Kidney (tissue), 14 donors: ENCODE data around the gene NPC1. TPM values are rescaled to one million over a fixed set of nuclear protein-coding genes. Genes with fewer than 3 reads are reported as not detected.
A peak's percentile ranks its signal among the peaks of the same experiment; 100 is the strongest.

ENCODE experiments used
- DNase-seq, 5 donors: peaks; one replicate each; pipeline ENCODE4 v3.0.0-alpha.2; 2013 to 2020
- FAIRE-seq: peaks from 2 replicates; lab custom pipeline; 2012; peaks lifted over from hg19 to GRCh38; lab: Jason Lieb, UNC
- H3K27ac ChIP-seq, 2 donors: one replicate each; pipeline ENCODE4 v1.7.0; 2013; ENCODE audit warnings: low read depth in 2 of 2, low read length in 2 of 2, inconsistent platforms in 1 of 2
- H3K27me3 ChIP-seq: one replicate; pipeline ENCODE4 v1.7.1; 2013; ENCODE audit warnings: low read length, inconsistent platforms; ENCODE audit not compliant: control insufficient read depth, insufficient read depth
- H3K36me3 ChIP-seq, 3 donors: one replicate each; pipeline versions ENCODE4 v1.7.0 to v1.7.1; 2013; ENCODE audit warnings: low read length in 3 of 3, control low read depth in 1 of 3, inconsistent platforms in 1 of 3; ENCODE audit not compliant: insufficient read depth in 3 of 3, control insufficient read depth in 2 of 3
- H3K4me1 ChIP-seq, 3 donors: one replicate each; pipeline versions ENCODE4 v1.7.0 to v1.7.1; 2013; ENCODE audit warnings: low read length in 3 of 3, inconsistent platforms in 1 of 3, low read depth in 1 of 3; ENCODE audit not compliant: control insufficient read depth in 2 of 3, insufficient read depth in 2 of 3
- H3K4me3 ChIP-seq, 3 donors: one replicate each; pipeline versions ENCODE4 v1.7.0 to v1.8.1; 2013; ENCODE audit warnings: low read length in 3 of 3, control low read depth in 1 of 3, inconsistent platforms in 1 of 3
- H3K9ac ChIP-seq, 3 donors: one replicate each; pipeline versions ENCODE4 v1.7.0 to v1.7.1; 2013; ENCODE audit warnings: low read length in 3 of 3, control low read depth in 1 of 3, inconsistent platforms in 1 of 3
- H3K9me3 ChIP-seq, 3 donors: one replicate each; pipeline versions ENCODE4 v1.7.0 to v1.7.1; 2013; ENCODE audit warnings: low read length in 3 of 3, control low read depth in 1 of 3, inconsistent platforms in 1 of 3; ENCODE audit not compliant: control insufficient read depth in 2 of 3, insufficient read depth in 1 of 3
- intact Hi-C: fragments of 100-400 bp; cut with DNase I; formaldehyde crosslinking; loops from one replicate; pipeline ENCODE4 v1.11.1; 2022
- polyA plus RNA-seq: library from polyadenylated mRNA; stranded (reverse); fragments of 350-450 nt; fragmentation: Illumina TruSeq; extraction: RNeasy Lipid Tissue Mini Kit (QIAGEN cat#74804); gene quantifications from one replicate; pipeline ENCODE4 v1.2.3, GENCODE V29; 2014; ENCODE audit warnings: low read depth, low replicate concordance; ENCODE audit not compliant: insufficient read depth
- total RNA-seq: library from RNA; stranded (reverse); fragmentation: NEBNext Ultra II Directional; extraction: Animal tissue kit (Norgen Biotek cat#: 25700); gene quantifications from one replicate; pipeline ENCODE4 v1.2.1, GENCODE V29; 2021
- TF ChIP-seq, protein P1 (sequence below): IDR thresholded peaks from 3 replicates; pipeline ENCODE4 v1.5.1; 2012; ENCODE audit warnings: mild to moderate bottlenecking, moderate library complexity, borderline replicate concordance; ENCODE audit not compliant: insufficient read depth; ENCODE audit errors: extremely low read depth
- donor health status: control.
- donor health status: control.
- donor health status: control.
- donor health status: control.
- donor health status: control.
- donor health status: DM: yes; HTN: yes; CAD: no.
- donor health status: Normal renal cell carcinoma (clear cell type).

The NPC1 gene
- total and polyA plus RNA-seq, 2 donors from 2014 or later: 16.0 to 50.2 TPM

GRCh38 chr18:23585897-23586248 lies 433 bp downstream of the NPC1 start:
- Histone ChIP-seq H3K4me3 (peak overlapping the region; percentile 76 to 81 (median 76)), H3K9ac (peak overlapping the region; percentile 73 to 97 (median 81)), H3K36me3 (no peaks in the 10 kb centered on the region), H3K4me1 (peaks cover 0 to 10% (median 0%) of the 10 kb centered on the region in 3 donors), H3K27me3 (peaks cover 3% of the 10 kb centered on the region), H3K27ac (peak overlapping the region; percentile 99 to 100), H3K9me3 (no peaks in the 10 kb centered on the region)
- DNase-seq (no peak), FAIRE-seq (no peak)
- intact Hi-C loops: no loop called here
- TF ChIP-seq, protein P1, sequence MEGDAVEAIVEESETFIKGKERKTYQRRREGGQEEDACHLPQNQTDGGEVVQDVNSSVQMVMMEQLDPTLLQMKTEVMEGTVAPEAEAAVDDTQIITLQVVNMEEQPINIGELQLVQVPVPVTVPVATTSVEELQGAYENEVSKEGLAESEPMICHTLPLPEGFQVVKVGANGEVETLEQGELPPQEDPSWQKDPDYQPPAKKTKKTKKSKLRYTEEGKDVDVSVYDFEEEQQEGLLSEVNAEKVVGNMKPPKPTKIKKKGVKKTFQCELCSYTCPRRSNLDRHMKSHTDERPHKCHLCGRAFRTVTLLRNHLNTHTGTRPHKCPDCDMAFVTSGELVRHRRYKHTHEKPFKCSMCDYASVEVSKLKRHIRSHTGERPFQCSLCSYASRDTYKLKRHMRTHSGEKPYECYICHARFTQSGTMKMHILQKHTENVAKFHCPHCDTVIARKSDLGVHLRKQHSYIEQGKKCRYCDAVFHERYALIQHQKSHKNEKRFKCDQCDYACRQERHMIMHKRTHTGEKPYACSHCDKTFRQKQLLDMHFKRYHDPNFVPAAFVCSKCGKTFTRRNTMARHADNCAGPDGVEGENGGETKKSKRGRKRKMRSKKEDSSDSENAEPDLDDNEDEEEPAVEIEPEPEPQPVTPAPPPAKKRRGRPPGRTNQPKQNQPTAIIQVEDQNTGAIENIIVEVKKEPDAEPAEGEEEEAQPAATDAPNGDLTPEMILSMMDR: no peak

- TF ChIP-seq, protein P1: no peak
- DNase-seq (peak in 3 of 5 donors; percentile 34 to 66 (median 51)), FAIRE-seq (no peak)
- Histone ChIP-seq H3K4me1 (peaks cover 0 to 10% (median 0%) of the 10 kb centered on the region in 3 donors), H3K27ac (peak overlapping the region; percentile 99 to 100), H3K9ac (peak overlapping the region; percentile 73 to 97 (median 81)), H3K4me3 (peak overlapping the region; percentile 76 to 81 (median 76)), H3K36me3 (no peaks in the 10 kb centered on the region), H3K27me3 (peaks cover 3% of the 10 kb centered on the region), H3K9me3 (no peaks in the 10 kb centered on the region)
- intact Hi-C loops: no loop called here
Measured at GRCh38 chr18:23585007-23585871, 1.1 kb downstream of the NPC1 start.

DNA sequence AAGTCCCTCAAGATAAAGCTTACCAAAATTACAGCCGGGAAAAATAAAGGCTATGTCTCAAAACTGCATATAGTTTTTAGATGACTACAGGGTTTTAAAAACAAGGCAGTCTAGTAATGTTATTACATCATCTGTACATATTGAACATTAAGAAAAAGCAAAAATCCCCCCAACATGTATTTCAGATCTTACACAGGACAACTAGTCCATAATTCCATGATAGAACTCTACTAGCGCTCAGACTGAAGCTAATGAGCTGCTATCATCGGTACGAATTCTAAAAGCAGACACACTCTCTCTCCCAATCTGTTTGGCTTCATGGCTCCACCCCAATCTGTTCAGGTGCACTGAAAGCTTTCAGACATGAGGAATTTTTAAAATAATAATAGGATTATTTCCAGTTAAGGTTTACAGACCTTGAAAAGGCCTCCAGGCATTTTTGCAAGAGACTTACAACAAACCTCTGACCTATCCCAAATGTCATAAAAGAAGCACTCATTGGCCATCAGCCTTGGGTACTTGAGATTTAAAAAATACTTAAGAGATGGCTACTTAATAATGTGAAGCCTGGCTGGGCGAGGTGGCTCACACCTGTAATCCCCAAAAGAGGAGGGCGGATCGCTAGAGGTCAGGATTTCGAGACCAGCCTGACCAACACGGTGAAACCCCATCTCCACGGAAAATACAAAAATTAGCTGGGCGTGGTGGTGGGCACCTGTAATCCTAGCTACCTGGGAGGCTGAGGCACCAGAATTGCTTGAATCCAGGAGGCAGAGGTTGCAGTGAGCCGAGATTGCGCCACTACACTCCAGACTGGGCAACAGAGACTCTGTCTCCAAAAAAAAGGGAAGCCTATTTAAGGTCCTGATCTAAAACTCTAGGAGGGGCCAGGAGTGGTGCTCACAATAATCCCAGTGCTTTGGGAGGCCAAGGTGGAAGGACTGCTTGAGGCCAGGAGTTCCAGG lies 2.0 kb downstream of the NPC1 start:
- Histone ChIP-seq H3K27me3 (peaks cover 3% of the 10 kb centered on the region), H3K36me3 (no peaks in the 10 kb centered on the region), H3K27ac (peak overlapping the region in 1 of 2 donors; percentile 48), H3K9me3 (no peaks in the 10 kb centered on the region), H3K9ac (no peak overlapping the region), H3K4me1 (peaks cover 0 to 10% (median 0%) of the 10 kb centered on the region in 3 donors), H3K4me3 (peak overlapping the region in 1 of 3 donors; percentile 39)
- TF ChIP-seq, protein P1: no peak
- FAIRE-seq (no peak), DNase-seq (no peak)
- intact Hi-C loops: no loop called here
